Panc1 (cell line): ENCODE data around the gene TAS2R31.

Experiments used
- CTCF ChIP-seq: fragments of 450-650 bp; IDR thresholded peaks from 2 replicates; pipeline ENCODE4 v1.5.1; 2017; ENCODE audit warnings: mild to moderate bottlenecking
- POLR2AphosphoS5 ChIP-seq: IDR thresholded peaks from 2 replicates; pipeline ENCODE4 v1.6.1; 2012; ENCODE audit warnings: mild to moderate bottlenecking, low read depth, low read length, moderate library complexity
- REST ChIP-seq, 2 experiments: IDR thresholded peaks; 2 replicates each; pipeline ENCODE4 v1.6.1; 2011 to 2012; ENCODE audit warnings: low read depth in 2 of 2, control low read depth in 1 of 2, low read length in 1 of 2, mild to moderate bottlenecking in 1 of 2, moderate library complexity in 1 of 2; ENCODE audit not compliant: insufficient read depth in 1 of 2

GRCh38 chr12:10982244-10982643 lies 49.0 kb downstream of the TAS2R31 start:
- no peak for TF ChIP-seq CTCF
- TF ChIP-seq POLR2AphosphoS5 = no peak
- TF ChIP-seq REST (IDR thresholded peaks at IDR 0.05; ENCODE audit: insufficient read depth in 1 of 2, low read depth in 2 of 2, low read length in 1 of 2) = no peak
